Measurements from ENCODE around the gene C6orf163. TPM values are rescaled to one million over a fixed set of nuclear protein-coding genes. Genes with fewer than 3 reads are reported as not detected.

Gene C6orf163
- total RNA-seq, 1 experiment from 2014 or later = 0.39 TPM

DNA sequence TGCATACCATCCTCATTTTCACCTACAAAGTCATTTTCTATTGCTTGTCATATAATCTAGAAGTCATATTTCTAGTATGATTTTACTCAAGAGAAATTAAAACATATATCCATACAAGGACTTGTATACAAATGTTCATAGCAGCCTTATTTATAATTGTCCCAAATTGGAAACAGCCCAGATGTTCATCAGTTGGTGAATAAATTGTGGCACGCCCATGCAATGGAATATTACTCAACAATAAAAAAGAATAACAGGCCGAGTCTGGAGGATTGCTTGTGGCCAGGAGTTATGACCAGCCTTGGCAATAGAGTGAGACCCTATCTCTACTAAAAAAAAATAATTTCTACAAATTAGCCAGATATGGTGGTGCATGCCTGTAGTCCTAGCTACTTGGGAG, 28.8 kb downstream of the C6orf163 start:
- H3K4me1 ChIP-seq (replicated peaks) = no peaks in the 10 kb centered on the region
- H3K36me3 ChIP-seq = no peaks in the 10 kb centered on the region
- no peak for DNase-seq (ENCODE audit: low read depth in 1 of 2, low spot score in 2 of 2)
- H3K9me3 ChIP-seq (replicated peaks) = no peaks in the 10 kb centered on the region
- H3K4me3 ChIP-seq = no peak overlapping the region
- no peak overlapping the region for H3K27ac ChIP-seq
- no peaks in the 10 kb centered on the region for H3K27me3 ChIP-seq (replicated peaks)

DNA sequence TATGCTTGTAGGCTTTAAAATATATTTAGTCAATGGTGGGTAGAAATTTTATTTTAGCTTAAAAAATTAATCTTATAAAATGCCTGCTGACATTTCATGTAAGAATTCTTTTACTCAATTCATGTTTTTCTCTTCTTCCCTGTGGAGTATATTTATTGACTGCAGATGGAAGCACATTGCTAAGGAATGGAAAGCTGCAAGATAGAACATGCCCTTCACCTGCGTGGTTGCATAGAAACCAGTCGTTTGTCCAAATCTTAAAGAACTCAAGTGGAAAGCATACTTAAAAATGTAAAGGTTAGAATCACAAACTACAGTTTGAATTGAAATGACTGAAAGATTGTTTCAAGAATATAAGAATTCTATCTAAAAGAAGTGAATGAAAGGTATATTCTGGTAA, 30.7 kb downstream of the C6orf163 start:
- Histone ChIP-seq H3K9me3 (replicated peaks) (no peaks in the 10 kb centered on the region), H3K27ac (no peak overlapping the region), H3K27me3 (replicated peaks) (no peaks in the 10 kb centered on the region), H3K4me3 (no peak overlapping the region), H3K4me1 (replicated peaks) (no peaks in the 10 kb centered on the region), H3K36me3 (no peaks in the 10 kb centered on the region)
- DNase-seq (ENCODE audit: low read depth in 1 of 2, low spot score in 2 of 2) = no peak

DNA sequence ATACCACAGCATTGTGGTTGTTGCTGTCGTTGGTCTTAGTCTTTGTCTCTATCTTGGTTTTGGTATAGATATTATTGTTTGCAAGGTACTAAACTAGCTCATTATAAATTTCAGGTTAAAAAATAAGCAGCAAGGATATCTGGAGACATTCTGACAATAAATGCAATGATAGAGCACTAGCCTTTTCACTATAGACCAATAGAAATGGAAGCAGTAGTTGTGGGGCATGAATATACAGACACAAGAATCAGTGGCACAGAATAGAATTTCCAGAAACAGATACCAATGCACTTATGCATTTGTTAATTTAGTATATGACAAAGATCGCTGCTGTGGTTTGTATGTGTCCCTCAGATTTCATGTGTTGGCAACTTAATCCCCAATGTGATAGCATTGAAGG, 32.0 kb downstream of the C6orf163 start:
- DNase-seq (ENCODE audit: low read depth in 1 of 2, low spot score in 2 of 2) = no peak

DNA sequence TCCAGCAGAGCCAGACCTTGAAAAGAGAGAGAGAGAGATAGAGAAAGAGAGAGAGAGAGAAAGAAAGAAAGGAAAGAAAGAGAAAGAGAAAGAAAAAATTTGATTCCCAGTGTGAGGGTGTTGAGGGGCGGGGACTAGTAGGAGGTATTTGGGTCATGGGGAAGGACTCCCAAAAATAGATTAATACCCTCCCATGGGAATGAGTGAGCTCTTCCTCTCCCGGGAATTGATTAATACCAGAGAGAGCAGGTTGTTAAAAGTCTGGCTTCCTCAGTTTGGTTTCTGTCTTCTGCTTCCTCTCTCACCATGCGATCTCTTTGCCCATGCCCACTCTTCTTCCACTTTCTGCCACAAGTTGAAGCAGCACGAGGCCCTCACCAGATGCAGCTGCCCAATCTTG, 34.3 kb downstream of the C6orf163 start:
- Histone ChIP-seq H3K9me3 (replicated peaks) (no peaks in the 10 kb centered on the region), H3K4me1 (replicated peaks) (no peaks in the 10 kb centered on the region; the same call in 1 of the 2 replicates), H3K36me3 (no peaks in the 10 kb centered on the region), H3K4me3 (no peak overlapping the region), H3K27ac (no peak overlapping the region), H3K27me3 (replicated peaks) (no peaks in the 10 kb centered on the region)
- no peak for DNase-seq (ENCODE audit: low read depth in 1 of 2, low spot score in 2 of 2)

More for the DNA sequence above, 32.0 kb downstream of the C6orf163 start:
- Histone ChIP-seq H3K4me1 (replicated peaks) (no peaks in the 10 kb centered on the region), H3K9me3 (replicated peaks) (no peaks in the 10 kb centered on the region), H3K4me3 (no peak overlapping the region), H3K36me3 (no peaks in the 10 kb centered on the region), H3K27ac (no peak overlapping the region), H3K27me3 (replicated peaks) (no peaks in the 10 kb centered on the region)

DNA sequence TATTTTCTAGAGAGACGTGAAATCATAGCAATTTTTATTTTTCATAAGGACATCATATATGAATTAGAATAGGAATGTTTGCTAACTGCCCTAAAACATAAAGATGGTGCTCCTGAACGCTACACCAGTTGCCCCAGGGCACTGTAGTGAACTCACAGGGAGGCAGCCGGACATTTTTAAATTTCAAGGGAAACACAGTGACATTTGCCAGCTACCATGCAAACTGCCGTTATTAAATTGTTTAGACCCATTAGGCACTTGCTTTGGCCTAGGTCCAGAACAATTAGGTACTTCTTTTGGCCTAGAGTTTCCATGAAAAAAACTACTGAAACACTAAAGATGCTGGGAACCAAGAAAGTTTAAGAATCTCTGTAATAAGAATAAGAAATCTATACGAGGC, 38.2 kb downstream of the C6orf163 start:
- Histone ChIP-seq H3K9me3 (replicated peaks) (no peaks in the 10 kb centered on the region), H3K27ac (no peak overlapping the region), H3K27me3 (replicated peaks) (no peaks in the 10 kb centered on the region), H3K36me3 (no peaks in the 10 kb centered on the region), H3K4me1 (replicated peaks) (no peaks in the 10 kb centered on the region; the same call in 1 of the 2 replicates), H3K4me3 (no peak overlapping the region)
- DNase-seq (ENCODE audit: low read depth in 1 of 2, low spot score in 2 of 2) = no peak

DNA sequence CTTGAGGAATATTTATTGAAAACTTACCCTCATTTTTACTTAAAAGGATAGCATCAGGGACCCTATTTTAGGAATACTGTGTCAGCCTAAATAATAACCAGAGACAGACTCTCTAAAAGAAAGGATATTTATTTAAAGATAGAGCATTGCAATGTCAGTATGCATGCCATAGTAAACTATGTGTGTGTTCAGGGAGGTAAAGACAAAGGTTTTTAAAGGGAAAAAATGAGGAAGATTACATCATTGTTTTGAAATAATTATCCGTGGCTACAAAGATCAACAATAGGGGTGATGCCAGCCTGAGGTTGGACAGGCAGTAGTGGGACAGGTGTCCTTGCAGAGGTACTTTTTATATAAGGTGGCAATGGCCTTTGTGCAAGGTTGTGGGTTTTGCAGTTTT, 39.4 kb downstream of the C6orf163 start:
- Histone ChIP-seq H3K36me3 (no peaks in the 10 kb centered on the region), H3K27ac (no peak overlapping the region), H3K9me3 (replicated peaks) (no peaks in the 10 kb centered on the region), H3K4me3 (no peak overlapping the region), H3K4me1 (replicated peaks) (no peaks in the 10 kb centered on the region; the same call in 1 of the 2 replicates), H3K27me3 (replicated peaks) (no peaks in the 10 kb centered on the region)
- no peak for DNase-seq (ENCODE audit: low read depth in 1 of 2, low spot score in 2 of 2)

DNA sequence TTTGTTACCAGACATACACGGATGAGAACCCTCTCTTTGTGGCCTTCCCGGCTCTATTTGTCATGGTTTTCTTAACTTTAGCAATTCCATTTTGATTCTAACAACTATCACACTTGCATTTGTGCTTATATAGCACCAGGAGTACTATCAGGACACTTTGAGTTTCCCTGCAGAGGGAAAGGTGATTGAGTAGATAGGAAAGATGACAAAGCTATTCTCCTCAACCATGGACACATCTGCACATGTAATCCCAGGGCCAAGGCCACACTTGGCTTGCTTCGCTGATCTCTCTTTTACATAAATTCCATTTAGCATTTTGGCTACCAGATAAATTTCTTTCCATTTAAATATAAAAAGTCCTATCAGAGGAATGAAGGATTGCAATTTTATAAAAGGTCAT, 39.8 kb downstream of the C6orf163 start:
- Histone ChIP-seq H3K27me3 (replicated peaks) (no peaks in the 10 kb centered on the region), H3K4me3 (no peak overlapping the region)

DNA sequence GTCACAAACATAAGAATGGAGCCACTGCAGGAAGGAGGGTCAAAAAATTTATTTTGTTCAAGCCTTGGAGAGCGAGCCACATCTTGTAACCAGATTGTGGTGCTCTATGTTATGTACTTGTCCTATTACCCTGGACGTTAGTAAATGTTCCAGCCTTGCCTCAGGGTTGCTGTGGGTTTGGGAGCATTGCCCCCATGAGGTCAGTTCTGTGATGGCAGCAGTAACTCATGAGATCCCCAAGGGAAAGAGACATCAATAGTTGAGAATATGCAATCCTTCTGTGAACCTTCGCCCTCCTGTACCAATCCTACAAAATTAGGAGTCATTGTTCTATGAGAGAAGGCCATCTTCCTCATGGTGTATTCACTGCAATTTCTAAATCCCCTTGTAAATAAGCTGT, 46.7 kb downstream of the C6orf163 start:
- no peaks in the 10 kb centered on the region for H3K27me3 ChIP-seq (replicated peaks)
- no peak overlapping the region for H3K27ac ChIP-seq
- H3K4me1 ChIP-seq (replicated peaks) = no peaks in the 10 kb centered on the region
- H3K4me3 ChIP-seq = no peak overlapping the region
- H3K36me3 ChIP-seq = no peaks in the 10 kb centered on the region
- no peak for DNase-seq (ENCODE audit: low read depth in 1 of 2, low spot score in 2 of 2)
- no peaks in the 10 kb centered on the region for H3K9me3 ChIP-seq (replicated peaks)

More for the DNA sequence above, 39.8 kb downstream of the C6orf163 start:
- no peaks in the 10 kb centered on the region; the same call in 1 of the 2 replicates for H3K4me1 ChIP-seq (replicated peaks)
- H3K36me3 ChIP-seq = no peaks in the 10 kb centered on the region
- H3K27ac ChIP-seq = no peak overlapping the region
- DNase-seq (ENCODE audit: low read depth in 1 of 2, low spot score in 2 of 2) = no peak
- no peaks in the 10 kb centered on the region for H3K9me3 ChIP-seq (replicated peaks)

DNA sequence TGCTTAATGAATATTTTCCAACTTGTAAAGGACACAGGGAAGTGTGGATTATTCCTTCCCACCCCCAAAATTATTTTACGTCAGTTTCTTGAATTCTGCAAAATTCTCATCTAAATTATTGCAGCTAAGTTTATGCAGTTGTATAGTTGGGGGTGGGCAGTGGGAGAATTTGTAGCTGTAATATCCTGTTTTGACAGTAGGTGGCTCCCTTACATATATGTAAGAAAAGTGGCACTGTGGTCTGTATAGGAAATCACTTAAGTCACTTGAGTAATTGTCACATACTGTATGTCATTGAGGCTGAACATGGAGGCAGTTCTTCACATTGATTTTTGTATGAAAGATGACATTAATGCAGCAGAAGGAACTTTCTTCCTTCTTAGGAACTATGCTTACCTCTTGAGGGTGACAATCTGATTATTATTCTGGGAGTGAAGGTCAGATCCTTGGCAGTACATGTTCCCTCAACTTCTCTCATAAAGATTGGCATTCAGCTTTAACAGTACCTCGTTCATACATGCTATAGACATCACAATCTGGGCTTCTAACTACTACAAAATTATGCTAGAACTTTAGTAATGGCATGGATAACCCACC, 48.5 kb downstream of the C6orf163 start:
- H3K36me3 ChIP-seq = no peaks in the 10 kb centered on the region
- no peaks in the 10 kb centered on the region for H3K9me3 ChIP-seq (replicated peaks)
- peak in 1 of 2 experiments; percentile 67 for DNase-seq (ENCODE audit: low read depth in 1 of 2, low spot score in 2 of 2)
- no peak overlapping the region for H3K27ac ChIP-seq
- H3K27me3 ChIP-seq (replicated peaks) = no peaks in the 10 kb centered on the region
- no peak overlapping the region for H3K4me3 ChIP-seq
- no peaks in the 10 kb centered on the region for H3K4me1 ChIP-seq (replicated peaks)

DNA sequence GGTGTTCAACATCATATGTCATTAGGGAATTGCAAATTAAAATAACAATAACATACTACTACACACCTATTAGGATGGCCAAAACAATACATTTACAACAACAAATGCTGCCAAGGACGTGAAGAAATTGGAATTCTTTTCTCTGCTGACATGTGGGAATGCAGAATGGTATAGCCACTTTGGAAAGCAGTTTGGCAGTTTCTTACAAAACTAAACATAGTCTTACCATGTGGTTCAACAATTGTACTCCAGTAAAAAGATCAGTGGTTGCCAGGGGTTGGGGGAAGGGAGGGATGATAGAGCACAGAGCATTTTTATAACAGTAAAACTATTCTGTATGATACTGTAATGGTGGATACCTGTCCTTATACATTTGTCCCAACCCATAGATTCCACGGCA, 50.8 kb downstream of the C6orf163 start:
- Histone ChIP-seq H3K27me3 (replicated peaks) (no peaks in the 10 kb centered on the region), H3K27ac (no peak overlapping the region), H3K4me1 (replicated peaks) (no peaks in the 10 kb centered on the region), H3K4me3 (no peak overlapping the region), H3K36me3 (no peaks in the 10 kb centered on the region), H3K9me3 (replicated peaks) (no peaks in the 10 kb centered on the region)
- DNase-seq (ENCODE audit: low read depth in 1 of 2, low spot score in 2 of 2) = no peak

DNA sequence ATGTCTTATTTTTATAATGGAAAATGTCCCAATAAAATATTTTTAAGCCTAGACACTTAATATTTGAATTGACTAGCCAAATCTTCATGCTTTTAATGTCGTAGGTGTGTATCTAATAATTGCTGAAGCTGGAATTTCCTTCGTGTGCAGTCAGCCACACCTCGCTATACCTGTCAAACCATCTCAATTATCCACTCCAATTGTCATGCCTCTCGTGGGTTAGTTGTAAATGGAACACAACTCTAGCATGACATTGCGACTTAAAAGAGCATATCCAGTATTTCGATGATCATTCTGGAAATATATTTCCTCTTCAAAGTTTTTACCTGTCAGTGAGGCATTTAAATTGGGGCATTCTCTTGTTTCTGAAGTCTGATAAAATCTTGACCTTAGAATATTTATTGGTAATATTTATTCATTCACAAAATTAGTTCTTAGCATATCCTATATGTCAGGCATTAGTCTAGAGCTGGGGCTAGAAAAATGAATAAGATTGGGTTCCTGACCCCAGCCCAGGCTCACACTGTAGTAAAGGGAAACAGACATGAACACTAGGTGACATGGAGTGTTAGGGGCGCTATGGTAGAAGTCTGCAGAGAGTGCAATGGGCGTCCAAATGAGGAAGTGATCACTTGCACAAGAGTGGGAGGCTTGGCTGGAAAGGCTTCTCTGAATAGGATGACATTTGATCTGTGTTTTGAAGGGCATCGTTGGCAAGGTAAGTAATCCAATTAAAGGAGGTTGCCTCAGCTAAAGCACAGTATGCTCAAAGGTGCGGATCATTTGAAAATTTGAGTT, 52.2 kb downstream of the C6orf163 start:
- Histone ChIP-seq H3K9me3 (replicated peaks) (no peaks in the 10 kb centered on the region), H3K27me3 (replicated peaks) (no peaks in the 10 kb centered on the region), H3K27ac (no peak overlapping the region), H3K36me3 (no peaks in the 10 kb centered on the region), H3K4me1 (replicated peaks) (no peaks in the 10 kb centered on the region), H3K4me3 (no peak overlapping the region)
- no peak for DNase-seq (ENCODE audit: low read depth in 1 of 2, low spot score in 2 of 2)

DNA sequence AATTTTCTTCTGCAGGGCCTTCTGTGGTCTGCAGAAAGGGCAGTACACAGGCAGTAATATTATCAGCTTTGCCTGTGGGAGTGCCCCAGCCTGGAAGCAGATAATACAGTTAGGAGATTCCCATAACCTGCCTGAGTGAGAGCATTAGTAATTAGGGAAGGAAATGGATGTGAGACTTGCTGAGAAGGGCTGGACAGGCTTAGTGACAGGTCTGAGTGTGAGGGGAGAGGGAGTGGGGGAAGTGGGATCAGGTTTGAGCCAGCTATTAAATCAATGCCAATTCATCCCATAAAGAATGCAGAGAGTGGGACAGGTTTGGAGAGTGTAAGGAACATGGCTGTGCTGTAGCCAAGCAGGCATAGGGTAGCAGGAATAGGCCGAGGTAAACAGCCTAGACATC, 53.0 kb downstream of the C6orf163 start:
- Histone ChIP-seq H3K36me3 (no peaks in the 10 kb centered on the region), H3K4me3 (no peak overlapping the region), H3K27ac (no peak overlapping the region), H3K27me3 (replicated peaks) (no peaks in the 10 kb centered on the region), H3K9me3 (replicated peaks) (no peaks in the 10 kb centered on the region), H3K4me1 (replicated peaks) (no peaks in the 10 kb centered on the region)
- DNase-seq (ENCODE audit: low read depth in 1 of 2, low spot score in 2 of 2) = no peak

DNA sequence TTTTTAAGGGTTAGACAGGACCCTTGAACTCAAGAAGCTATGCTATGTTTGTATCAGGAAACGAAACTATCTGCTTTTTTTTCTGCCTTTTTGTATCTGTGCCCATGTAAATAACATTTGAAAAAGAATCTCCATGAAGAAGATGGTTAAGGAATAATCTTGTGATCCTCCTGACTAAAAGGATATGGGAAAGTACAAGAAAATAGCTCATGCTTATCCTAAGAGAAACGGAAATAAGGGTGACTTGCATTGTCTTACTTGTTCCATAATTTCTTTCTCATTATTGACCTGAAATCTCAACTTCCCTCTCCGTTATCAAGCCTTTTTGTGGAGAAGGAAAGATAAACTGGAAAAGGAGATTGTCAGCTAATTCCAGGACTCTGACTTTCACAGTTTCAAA, 57.2 kb downstream of the C6orf163 start:
- no peak for DNase-seq (ENCODE audit: low read depth in 1 of 2, low spot score in 2 of 2)
- Histone ChIP-seq H3K9me3 (replicated peaks) (no peaks in the 10 kb centered on the region), H3K27ac (no peak overlapping the region), H3K36me3 (no peaks in the 10 kb centered on the region), H3K4me3 (no peak overlapping the region), H3K27me3 (replicated peaks) (no peaks in the 10 kb centered on the region), H3K4me1 (replicated peaks) (no peaks in the 10 kb centered on the region)

DNA sequence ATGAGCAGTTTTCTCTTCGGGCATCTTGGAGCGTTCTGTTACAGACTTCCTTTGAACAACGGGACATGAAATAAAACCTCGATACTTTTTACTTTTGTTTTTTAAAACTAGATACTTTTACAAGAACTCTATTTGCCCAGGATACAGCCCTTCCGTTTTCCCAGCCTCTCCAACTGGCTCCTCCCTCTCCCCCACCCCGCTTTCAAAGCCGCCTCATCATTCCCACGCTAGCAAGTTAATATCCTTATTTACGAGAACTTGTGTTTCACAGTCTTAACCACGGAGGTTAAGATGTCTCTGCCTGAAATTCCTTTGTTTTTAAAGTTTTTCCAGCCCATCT, 62.9 kb downstream of the C6orf163 start:
- H3K36me3 ChIP-seq = no peaks in the 10 kb centered on the region
- no peak overlapping the region; the same call in 1 of the 2 replicates for H3K27ac ChIP-seq
- peak overlapping the region; percentile 85 for H3K4me3 ChIP-seq
- peak in 1 of 2 experiments; percentile 46 for DNase-seq (ENCODE audit: low read depth in 1 of 2, low spot score in 2 of 2)
- no peaks in the 10 kb centered on the region; the same call in 1 of the 2 replicates for H3K4me1 ChIP-seq (replicated peaks)
- H3K27me3 ChIP-seq (replicated peaks) = no peaks in the 10 kb centered on the region
- no peaks in the 10 kb centered on the region for H3K9me3 ChIP-seq (replicated peaks)
